Smooth muscle cell (in vitro differentiated cells): ENCODE results near the gene ZNF57. TPM values are rescaled to one million over a fixed set of nuclear protein-coding genes. Genes with fewer than 3 reads are reported as not detected.
A peak's percentile ranks its signal among the peaks of the same experiment; 100 is the strongest.

Source experiments
- DNase-seq: peaks from one replicate; lab custom pipeline; 2025; ENCODE audit not compliant: unreplicated experiment; lab: John Stamatoyannopoulos, UW
- H2AFZ ChIP-seq: fragments of 200-600 bp; sonication (generic); 2 replicates; pipeline ENCODE4 v1.6.0; 2016; ENCODE audit warnings: antibody characterized with exemption, low read depth, mild to moderate bottlenecking
- H3F3A ChIP-seq: fragments of 200-600 bp; sonication (generic); 2 replicates; pipeline ENCODE4 v1.6.0; 2017; ENCODE audit warnings: antibody characterized with exemption, low read depth
- H3K27ac ChIP-seq: fragments of 200-600 bp; sonication (generic); 2 replicates; pipeline ENCODE4 v1.5.1; 2016; ENCODE audit warnings: low read depth, mild to moderate bottlenecking
- H3K27me3 ChIP-seq: fragments of 200-600 bp; sonication (generic); 2 replicates; pipeline ENCODE4 v1.6.1; 2016; ENCODE audit warnings: low read depth, mild to moderate bottlenecking
- H3K36me3 ChIP-seq: fragments of 200-600 bp; sonication (generic); 2 replicates; pipeline ENCODE4 v1.5.1; 2016; ENCODE audit warnings: low read depth
- H3K4me1 ChIP-seq: fragments of 200-600 bp; sonication (generic); 2 replicates; pipeline ENCODE4 v1.5.1; 2016; ENCODE audit warnings: low read depth
- H3K4me2 ChIP-seq: fragments of 200-600 bp; sonication (generic); 2 replicates; pipeline ENCODE4 v1.6.0; 2016; ENCODE audit warnings: mild to moderate bottlenecking
- H3K4me3 ChIP-seq: fragments of 200-600 bp; sonication (generic); 2 replicates; pipeline ENCODE4 v1.5.1; 2016; ENCODE audit warnings: mild to moderate bottlenecking
- H3K79me2 ChIP-seq: fragments of 200-600 bp; sonication (generic); 2 replicates; pipeline ENCODE4 v1.6.0; 2016; ENCODE audit warnings: low read depth, mild to moderate bottlenecking
- H3K9ac ChIP-seq: fragments of 200-600 bp; sonication (generic); 2 replicates; pipeline ENCODE4 v1.6.0; 2016; ENCODE audit warnings: low read depth
- H3K9me3 ChIP-seq: fragments of 200-600 bp; sonication (generic); replicated peaks from 2 replicates; pipeline ENCODE4 v1.5.1; 2016; ENCODE audit warnings: low read depth
- H4K20me1 ChIP-seq: fragments of 200-600 bp; sonication (generic); 2 replicates; pipeline ENCODE4 v1.6.0; 2016; ENCODE audit warnings: low read depth
- CTCF ChIP-seq: fragments of 200-600 bp; sonication (generic); IDR thresholded peaks from 2 replicates; pipeline ENCODE4 v1.5.1; 2017; ENCODE audit warnings: borderline replicate concordance, mild to moderate bottlenecking, antibody characterized with exemption; ENCODE audit not compliant: insufficient read depth, poor library complexity, severe bottlenecking
- WGBS: methylation state at CpG from one replicate; pipeline ENCODE4 v1.1.7; 2016; ENCODE audit warnings: low lambda C conversion rate; 5-methylcytosine and 5-hydroxymethylcytosine counted together
- polyA plus RNA-seq: library from polyadenylated mRNA; unstranded; fragments of >200 nt; fragmentation: Nextera tagmentation; extraction: Ambion mirVana; gene quantifications from 2 replicates; pipeline ENCODE4 v1.2.1, GENCODE V29; 2016
- total RNA-seq: library from RNA; depleted of rRNA; stranded (reverse); fragments of >200 nt; gene quantifications from 2 replicates; pipeline ENCODE4 v1.2.3, GENCODE V29; 2014

The ZNF57 gene
- total RNA-seq: 1.2 and 2.3 TPM in 2 replicates
- polyA plus RNA-seq: 0.40 and 1.7 TPM in 2 replicates

DNA sequence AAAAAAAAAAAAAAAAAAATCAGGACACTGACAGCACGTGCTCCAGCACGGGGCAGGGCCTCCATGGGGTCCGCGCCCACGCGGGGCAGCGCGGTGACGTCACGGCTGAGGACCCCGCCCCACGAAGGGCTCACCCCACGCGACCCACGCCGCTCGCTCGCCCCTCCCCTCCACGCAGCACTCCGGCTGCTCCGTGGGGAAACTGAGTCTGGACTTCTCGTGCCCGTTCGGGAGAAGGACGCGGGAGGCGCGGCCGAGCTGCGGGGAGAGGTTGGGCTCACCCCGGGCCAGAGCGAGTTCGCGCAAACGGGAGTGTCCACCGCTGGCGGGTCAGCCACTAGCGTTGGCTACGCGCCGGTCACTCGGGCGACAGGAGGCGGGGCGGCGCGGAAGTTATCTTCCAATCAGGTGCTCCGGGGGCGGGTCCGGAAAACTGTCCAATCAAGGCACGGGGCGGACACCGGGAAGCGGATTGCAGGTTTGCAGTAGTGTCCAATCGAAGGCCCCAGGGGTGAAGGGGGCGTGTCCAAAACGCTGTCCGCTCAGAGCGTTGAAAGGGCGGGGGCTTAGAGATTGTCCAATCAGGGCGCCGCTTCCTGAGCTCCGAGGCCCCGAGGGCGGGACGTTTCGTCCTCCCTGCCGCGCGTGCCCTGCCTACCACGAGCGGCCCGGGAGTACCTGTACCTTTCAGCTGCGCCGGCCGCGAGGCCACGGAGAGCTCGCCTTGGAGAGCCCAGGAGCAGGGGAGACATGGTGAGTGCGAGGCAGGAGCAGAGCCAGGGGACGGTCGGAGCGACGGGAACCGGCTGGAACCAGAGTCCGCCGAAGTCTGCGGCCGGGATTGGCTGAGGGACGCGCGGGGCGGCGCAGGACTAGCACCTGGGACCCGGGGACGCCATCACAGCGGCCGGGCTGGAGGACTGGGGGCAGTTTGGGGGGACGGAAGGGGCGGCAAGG, at the start of gene ZNF57:
Gene ZNF57 (plus strand): TSS at position 633 of the 957 bp plus-strand sequence. CDS start 118 bp downstream, at position 751.
- Histone ChIP-seq H3K4me2 (peak within 1 kb of the TSS; percentile 90), H2AFZ (peak within 1 kb of the TSS; percentile 93), H3K9ac (peak within 1 kb of the TSS; percentile 58), H3K4me1 (no peaks in the 10 kb centered on the region), H3K4me3 (peak within 1 kb of the TSS; percentile 59), H3K27me3 (no peaks in the 10 kb centered on the region), H3K27ac (peak within 1 kb of the TSS; percentile 32), H3F3A (no peaks in the 10 kb centered on the region), H3K79me2 (peaks cover 4% of the 10 kb centered on the region), H3K36me3 (no peaks in the 10 kb centered on the region), H3K9me3 (no peaks in the 10 kb centered on the region), H4K20me1 (no peaks in the 10 kb centered on the region)
- under 1% methylated on average over 98 of the region's 100 CpGs for WGBS
- no peak for TF ChIP-seq CTCF
- DNase-seq: peak; percentile 91

GRCh38 chr19:2852598-2852997, 48.1 kb upstream of the ZNF57 start:
- Histone ChIP-seq H4K20me1 (no peaks in the 10 kb centered on the region), H3K4me2 (no peak overlapping the region), H3K9ac (no peak overlapping the region), H3K36me3 (peaks cover 61% of the 10 kb centered on the region), H3F3A (peaks cover 16% of the 10 kb centered on the region), H3K9me3 (peaks cover 69% of the 10 kb centered on the region), H2AFZ (no peak overlapping the region), H3K4me1 (no peaks in the 10 kb centered on the region), H3K27ac (no peak overlapping the region), H3K79me2 (peaks cover 17% of the 10 kb centered on the region), H3K4me3 (no peak overlapping the region), H3K27me3 (no peaks in the 10 kb centered on the region)
- DNase-seq: no peak
- TF ChIP-seq CTCF: no peak
- WGBS: over 99% methylated on average over 10 of the region's 10 CpGs

DNA sequence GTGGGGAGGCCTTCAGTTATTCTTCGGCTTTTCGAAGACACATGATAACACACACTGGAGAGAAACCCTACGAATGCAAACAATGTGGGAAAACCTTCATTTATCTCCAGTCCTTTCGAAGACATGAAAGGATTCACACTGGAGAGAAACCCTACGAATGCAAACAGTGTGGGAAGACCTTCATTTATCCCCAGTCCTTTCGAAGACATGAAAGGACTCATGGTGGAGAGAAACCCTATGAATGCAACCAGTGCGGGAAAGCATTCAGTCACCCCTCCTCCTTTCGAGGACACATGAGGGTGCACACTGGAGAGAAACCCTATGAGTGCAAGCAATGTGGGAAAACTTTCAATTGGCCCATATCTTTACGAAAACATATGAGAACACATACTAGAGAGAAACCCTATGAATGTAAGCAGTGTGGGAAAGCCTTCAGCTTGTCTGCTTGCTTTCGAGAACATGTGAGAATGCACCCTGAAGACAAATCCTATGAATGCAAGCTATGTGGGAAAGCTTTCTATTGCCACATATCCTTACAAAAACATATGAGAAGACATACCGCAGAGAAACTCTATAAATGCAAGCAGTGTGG, 47.6 kb upstream of the ZNF57 start:
- H3K9me3 ChIP-seq: peaks cover 72% of the 10 kb centered on the region
- TF ChIP-seq CTCF: no peak
- 98% methylated on average over 11 of the region's 11 CpGs for WGBS
- peaks cover 11% of the 10 kb centered on the region for H3K79me2 ChIP-seq
- peaks cover 16% of the 10 kb centered on the region for H3F3A ChIP-seq
- DNase-seq: no peak
- H3K9ac ChIP-seq: no peak overlapping the region
- peak overlapping the region; percentile 18 for H3K4me3 ChIP-seq
- H3K36me3 ChIP-seq: peaks cover 61% of the 10 kb centered on the region
- no peaks in the 10 kb centered on the region for H3K4me1 ChIP-seq
- no peaks in the 10 kb centered on the region for H3K27me3 ChIP-seq
- H3K27ac ChIP-seq: no peak overlapping the region
- no peak overlapping the region for H2AFZ ChIP-seq
- H4K20me1 ChIP-seq: no peaks in the 10 kb centered on the region
- H3K4me2 ChIP-seq: no peak overlapping the region
